Renal pelvis (tissue), 4 donors: ENCODE measurements around the gene LTBP3. TPM values are rescaled to one million over a fixed set of nuclear protein-coding genes. Genes with fewer than 3 reads are reported as not detected.
A peak's percentile ranks its signal among the peaks of the same experiment; 100 is the strongest.
"Not testable (repeated sequence)": the region's sequence is repeated elsewhere in the genome, so short reads cannot be mapped to it uniquely, and the experiment has no call there.

Experiments used
- DNase-seq: peaks from one replicate; pipeline ENCODE4 v3.0.0-alpha.2; 2013
- polyA plus RNA-seq, 3 donors: library from polyadenylated mRNA; unstranded; fragments of 120-200 nt; gene quantifications; one replicate each; pipeline ENCODE4 v1.2.1, GENCODE V29; 2013; ENCODE audit not compliant: insufficient read length in 3 of 3

The LTBP3 gene
- polyA plus RNA-seq, 3 donors = 132 to 148 (median 146) TPM

- no peak for DNase-seq
These were observed 15.4 kb upstream of the LTBP3 start for GRCh38 chr11:65573391-65574079.

- peak; percentile 92 for DNase-seq
These were observed 14.3 kb upstream of the LTBP3 start, which contains the start of gene FAM89B for GRCh38 chr11:65572356-65573051. FAM89B (plus strand) TSS chr11:65572538; CDS start chr11:65572670, 132 bp downstream.

DNA sequence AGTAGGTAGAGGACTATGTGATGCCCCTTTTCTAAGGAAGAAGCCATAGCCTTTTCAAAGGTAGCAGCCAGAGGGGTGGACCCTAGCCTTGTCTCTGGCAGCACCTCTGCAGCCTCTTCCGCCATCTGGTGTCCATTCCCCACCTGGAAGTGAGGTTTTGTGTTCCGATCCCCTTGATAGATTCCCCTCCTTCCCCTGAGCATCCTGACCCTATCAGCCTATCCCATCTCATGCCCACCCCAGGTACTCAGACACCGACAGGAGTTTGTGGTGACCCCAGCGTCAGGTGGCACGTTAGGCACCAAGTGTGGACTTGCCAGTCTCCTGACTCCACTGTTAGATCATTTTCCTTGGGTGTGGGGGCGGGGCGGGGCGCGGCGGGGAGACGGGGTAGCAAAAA, 13.8 kb upstream of the LTBP3 start:
- no peak for DNase-seq

DNA sequence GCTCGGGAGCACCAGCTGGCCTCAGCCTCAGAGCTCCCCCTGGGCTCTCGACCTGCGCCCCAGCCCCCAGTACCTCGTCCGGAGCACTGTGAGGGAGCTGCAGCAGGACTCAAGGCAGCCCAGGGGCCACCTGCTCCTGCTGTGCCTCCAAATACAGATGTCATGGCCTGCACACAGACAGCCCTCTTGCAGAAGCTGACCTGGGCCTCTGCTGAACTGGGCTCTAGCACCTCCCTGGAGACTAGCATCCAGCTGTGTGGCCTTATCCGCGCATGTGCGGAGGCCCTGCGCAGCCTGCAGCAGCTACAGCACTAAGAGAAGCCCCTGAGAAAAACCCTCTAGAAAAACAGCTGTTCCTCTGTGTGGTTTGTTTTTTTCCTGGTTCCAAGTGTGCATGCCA, 13.3 kb upstream of the LTBP3 start:
- no peak for DNase-seq

DNA sequence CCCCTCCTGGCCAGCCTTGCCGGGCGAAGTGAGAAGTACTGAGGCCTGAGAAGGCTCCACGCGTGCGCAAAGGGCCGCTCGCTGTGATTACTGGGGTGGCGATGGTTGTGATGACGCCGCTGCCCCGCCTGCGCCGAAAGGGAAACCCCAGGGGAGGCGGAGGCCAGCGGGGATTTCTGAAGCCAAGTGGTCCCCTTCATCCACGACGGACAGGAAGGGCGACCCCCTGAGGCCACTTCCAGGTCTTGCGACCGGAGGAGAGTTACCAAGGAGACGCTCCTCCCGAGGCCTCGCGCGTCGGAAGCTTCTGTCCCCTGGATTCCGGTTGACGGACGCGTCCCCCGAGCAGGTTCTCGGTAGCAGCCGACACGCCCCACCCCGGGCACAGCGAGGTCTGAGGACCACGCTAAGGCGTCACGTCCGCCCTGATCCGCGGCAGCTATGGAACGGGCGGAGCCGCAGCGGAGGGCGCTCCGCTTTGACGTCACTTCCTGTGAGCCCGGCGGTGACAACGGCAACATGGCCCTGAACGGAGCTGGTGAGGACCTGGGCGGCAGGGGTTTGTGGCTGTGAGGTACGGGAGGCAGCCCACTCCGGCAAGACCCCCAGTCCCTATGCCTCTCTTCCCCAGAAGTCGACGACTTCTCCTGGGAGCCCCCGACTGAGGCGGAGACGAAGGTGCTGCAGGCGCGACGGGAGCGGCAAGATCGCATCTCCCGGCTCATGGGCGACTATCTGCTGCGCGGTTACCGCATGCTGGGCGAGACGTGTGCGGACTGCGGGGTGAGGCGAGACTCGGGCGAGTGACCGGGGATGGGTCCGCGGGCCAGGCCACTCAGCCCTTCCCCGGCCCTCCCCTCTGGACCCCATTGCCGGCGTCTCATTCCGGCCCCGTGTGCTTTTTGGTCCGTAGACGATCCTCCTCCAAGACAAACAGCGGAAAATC, 12.1 kb upstream of the LTBP3 start, which contains the start of gene ZNRD2:
Gene ZNRD2 (plus strand): TSS at position 505 of the 946 bp plus-strand sequence. CDS start 15 bp downstream, at position 520.
- DNase-seq = peak; percentile 97

GRCh38 chr11:65569164-65569972, 11.2 kb upstream of the LTBP3 start:
- DNase-seq = no peak

GRCh38 chr11:65565624-65566453, 7.7 kb upstream of the LTBP3 start:
- no peak for DNase-seq

DNA sequence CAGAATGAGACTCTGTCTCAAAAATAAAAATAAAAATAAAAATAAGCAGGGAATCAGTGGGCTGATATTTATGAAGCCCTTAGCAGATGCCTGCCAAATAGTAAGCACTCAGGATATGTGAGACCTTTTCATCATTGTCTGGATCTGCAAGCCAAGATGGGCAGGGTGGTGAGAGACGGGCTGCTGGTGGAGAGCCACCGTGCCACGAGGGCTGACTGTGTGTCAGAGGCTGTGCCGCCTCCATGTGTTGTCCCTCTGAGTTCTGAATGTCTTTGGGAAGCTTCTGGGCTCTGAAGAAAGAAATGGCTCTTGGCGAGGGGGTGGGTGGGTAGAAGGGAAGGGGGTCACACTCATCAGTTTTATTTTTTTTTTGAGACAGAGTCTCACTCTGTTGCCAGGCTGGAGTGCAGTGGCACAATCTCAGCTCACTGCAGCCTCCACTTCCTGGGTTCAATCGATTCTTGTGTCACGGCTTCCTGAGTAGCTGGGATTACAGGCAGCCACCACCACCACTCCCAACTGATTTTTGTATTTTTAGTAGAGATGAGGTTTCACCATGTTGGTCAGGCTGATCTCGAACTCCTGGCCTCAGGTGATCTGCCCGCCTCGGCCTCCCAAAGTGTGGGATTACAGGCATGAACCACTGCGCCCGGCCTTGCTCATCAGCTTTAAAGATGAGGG, 6.9 kb upstream of the LTBP3 start:
- not testable (repeated sequence) for DNase-seq

DNA sequence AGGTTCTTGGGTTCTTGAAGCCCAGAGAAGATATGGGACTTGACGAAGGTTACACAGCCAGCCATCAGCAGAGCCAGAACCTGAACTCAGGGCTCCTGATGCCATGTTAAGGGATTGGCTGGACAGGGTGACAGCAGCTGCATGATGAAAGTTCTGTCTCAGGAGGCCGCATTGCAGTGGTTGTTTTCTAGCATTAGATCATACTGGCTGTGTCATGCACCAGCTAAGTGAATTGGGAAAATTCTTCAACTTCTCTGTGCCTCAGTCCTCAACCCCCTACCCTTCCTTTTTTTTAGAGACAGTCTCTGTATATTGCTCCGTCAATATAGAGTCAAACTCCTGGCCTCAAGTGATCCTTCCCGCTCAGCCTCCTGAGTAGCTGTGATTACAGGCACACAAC, 5.4 kb upstream of the LTBP3 start:
- DNase-seq = no peak

DNA sequence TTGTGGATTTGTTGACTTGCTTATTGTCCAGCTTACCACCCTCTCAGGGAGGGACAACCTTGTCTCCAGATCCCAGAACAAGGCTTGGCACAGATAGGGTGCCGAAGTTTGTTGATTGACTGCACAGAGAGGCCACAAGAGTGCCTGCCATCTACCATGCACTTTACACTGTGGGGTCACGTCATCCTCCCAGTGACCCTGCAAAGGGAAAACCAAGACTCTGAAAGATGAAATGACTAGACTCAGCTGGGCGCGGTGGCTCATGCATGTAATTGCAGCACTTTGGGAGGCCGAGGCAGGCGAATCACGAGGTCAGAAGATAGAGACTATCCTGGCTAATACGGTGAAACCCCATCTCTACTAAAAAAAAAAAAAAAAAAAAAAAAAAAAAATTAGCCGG, 4.6 kb upstream of the LTBP3 start:
- DNase-seq = no peak

- no peak for DNase-seq
These were observed 3.9 kb upstream of the LTBP3 start for GRCh38 chr11:65562020-65562419.

- DNase-seq = no peak
These were observed 2.6 kb upstream of the LTBP3 start for GRCh38 chr11:65560555-65561418.

GRCh38 chr11:65559951-65560537, 1.9 kb upstream of the LTBP3 start:
- no peak for DNase-seq

GRCh38 chr11:65559535-65559934, 1.4 kb upstream of the LTBP3 start:
- DNase-seq = no peak

- no peak for DNase-seq
These were observed 861 bp upstream of the LTBP3 start for GRCh38 chr11:65558930-65559509.

DNA sequence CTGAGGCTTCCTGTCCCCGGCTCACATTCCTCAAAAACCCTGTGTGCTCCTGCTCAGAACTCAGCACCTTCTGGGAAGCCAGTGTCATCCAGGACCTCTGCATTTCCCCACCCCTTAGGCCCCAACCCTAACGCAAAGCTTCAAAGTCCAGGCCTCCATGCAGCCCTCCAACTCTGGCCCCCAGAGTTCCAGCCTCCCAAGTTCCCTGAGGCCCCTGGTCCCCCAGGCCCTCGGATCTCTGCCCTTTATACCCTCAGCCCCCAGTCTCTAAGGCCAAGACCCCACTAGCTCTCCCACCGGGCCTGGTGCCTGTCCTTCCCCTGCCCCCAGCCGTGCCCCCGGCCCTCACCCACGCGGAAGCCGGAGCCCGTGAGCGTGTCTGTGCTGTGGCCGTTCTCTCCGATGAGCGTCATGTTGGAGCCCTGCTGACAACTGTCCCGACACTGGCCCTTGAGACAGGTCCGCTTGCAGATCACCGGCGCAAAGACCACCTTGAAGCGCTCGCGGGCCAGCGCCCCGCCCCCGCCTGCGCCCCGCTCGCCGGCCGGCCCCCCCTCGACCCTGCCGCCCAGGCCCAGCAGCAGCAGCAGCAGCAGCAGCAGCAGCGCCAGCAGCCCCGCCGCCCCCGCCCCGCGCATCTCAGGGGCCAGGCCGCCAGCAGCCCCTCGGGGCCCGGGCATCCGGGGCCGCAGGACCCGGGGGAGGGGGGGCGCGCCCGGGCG, 718 bp downstream of the LTBP3 start:
- DNase-seq = no peak
